KG1 (cell line): Measurements from ENCODE around the gene ADAM23.
A peak's percentile ranks its signal among the peaks of the same experiment; 100 is the strongest.

Experiments used
- DNase-seq: peaks from one replicate; lab custom pipeline; 2025; lab: John Stamatoyannopoulos, UW

ADAM23 gene

DNA sequence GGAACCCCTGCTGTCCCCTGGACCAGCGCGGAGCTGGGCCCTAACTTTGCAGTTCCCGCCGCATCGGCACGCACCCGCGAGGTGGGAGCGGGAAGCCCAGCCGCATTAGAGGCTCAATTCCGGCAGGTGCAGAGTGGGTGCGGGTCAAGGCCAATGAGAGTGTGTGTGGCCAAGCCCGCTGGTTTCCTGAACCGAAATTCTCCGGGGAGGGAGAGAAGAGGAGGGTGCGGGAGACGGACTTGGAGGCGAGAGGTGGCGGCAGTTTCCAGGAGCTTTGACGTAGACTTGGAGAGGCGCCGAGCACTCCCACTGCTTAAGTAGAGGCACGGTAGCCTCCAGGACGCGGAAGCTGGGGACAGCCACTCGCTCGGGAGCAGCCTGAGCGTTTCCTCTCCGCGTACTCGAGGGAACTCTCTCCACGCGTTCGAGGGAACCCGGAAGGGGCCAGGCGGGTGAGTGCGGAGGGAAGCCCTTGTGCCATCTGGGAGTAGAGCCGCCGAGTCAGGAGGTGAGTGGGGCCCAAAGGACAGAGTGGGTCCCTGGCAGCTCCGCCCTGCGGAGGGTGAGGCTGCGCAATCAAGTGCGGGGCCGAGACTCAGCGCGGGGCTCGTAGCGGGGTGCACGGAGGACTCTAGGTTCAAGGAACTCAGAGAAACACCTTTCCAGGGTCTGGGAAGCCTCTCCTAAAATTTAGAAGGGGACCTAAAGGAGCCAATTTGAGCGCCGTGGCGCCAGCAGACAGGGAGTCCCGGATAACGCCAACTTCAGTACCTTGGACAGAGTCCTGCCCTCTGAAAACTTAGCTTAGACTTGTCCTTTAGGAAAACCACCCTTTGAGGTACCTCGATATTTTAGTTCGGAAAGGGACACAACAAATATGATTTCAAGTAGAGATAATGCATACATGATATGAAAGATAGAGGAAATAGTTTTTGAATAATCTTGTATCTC, 199.0 kb downstream of the ADAM23 start, which contains the start of gene FAM237A:
Gene FAM237A (plus strand): TSS at position 413 of the 951 bp plus-strand sequence. CDS start 1,750 bp downstream, outside the sequence.
- DNase-seq, result peak; percentile 32

DNA sequence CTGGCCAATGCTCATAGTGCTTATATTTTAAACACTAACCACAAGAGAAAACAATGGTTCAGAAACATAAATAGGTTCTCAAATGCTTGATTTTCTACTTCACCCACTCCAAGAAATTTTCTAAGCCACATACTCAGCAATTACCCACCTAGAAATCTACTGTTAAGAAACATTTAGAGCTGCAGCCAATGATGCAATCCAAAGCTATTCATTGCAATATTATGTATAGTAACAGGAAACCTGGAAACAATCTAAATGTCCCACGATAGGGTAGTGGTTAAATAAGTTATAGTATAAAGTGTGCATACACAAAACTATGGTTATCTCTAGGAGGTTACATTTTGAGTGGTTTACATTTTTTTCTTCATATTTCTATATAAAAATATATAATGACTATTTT, 204.7 kb downstream of the ADAM23 start:
- no peak for DNase-seq

DNA sequence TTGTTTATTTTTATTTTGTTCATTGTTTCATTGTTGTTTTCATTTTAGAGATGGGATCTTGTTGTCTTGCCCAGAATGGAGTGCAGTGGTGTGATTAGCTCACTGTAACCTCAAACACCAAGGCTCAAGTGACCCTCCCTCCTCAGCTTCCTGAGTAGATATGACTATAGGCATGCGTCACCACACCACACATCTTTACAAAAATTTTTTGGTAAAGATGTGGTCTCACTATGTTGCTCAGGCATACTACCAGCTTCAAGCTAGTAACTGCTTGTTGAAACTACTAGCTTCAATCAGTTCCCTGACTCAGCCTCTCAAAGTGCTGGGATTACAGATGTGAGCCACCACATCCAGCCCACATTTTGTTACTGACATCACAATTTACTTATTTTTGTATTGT, 213.8 kb downstream of the ADAM23 start:
- DNase-seq, result no peak

DNA sequence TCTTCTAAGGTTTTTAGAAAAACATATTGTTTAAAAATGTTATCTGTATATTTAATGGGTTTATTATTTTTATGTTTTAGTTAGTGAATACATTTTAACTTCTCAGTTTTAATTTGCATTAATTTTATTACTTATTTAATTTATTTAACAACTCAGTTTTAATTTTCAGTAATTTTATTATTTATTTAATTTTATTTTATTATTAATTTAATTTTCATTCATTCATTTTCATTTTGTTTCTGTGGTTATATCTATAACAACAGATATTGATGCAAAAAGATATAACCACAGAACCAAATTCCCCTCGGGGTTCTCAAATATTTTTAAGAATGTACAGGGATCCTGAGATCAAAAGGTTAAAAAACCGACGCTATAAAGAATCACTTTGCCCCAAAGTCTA, 221.9 kb downstream of the ADAM23 start:
- DNase-seq, result no peak
